ENCODE measurements around the gene TIMM44. TPM values are rescaled to one million over a fixed set of nuclear protein-coding genes. Genes with fewer than 3 reads are reported as not detected.

Gene TIMM44
- total RNA-seq, 2 experiments from 2014 or later: 86.0 to 116 TPM

GRCh38 chr19:7973883-7974282 lies 30.4 kb upstream of the TIMM44 start:
- no peak for DNase-seq (ENCODE audit: low spot score)
- BruUV-seq (replicated peaks): no TSS peak

GRCh38 chr19:7971553-7972520 lies 28.4 kb upstream of the TIMM44 start:
- no peak overlapping the region for H3K4me2 ChIP-seq (ENCODE audit: low read length)
- no peaks in the 10 kb centered on the region for H3K79me2 ChIP-seq (ENCODE audit: insufficient read depth, low read depth, low read length)
- H3K9me2 ChIP-seq (ENCODE audit: insufficient read depth, low read length): no peaks in the 10 kb centered on the region
- no peak overlapping the region for H2AFZ ChIP-seq (ENCODE audit: low read length)
- H3K4me3 ChIP-seq (ENCODE audit: low read depth, low read length, poor library complexity, severe bottlenecking): no peak overlapping the region
- BruUV-seq (replicated peaks): no TSS peak
- H3K36me3 ChIP-seq (ENCODE audit: insufficient read depth, low read length): peaks cover 78% of the 10 kb centered on the region
- ChIA-PET CTCF (ENCODE audit: unreplicated experiment) (interaction anchor here (1.0 kb wide), 1 partner anchor 23 kb away, joined by 4 read pairs; no protein-coding TSS in a partner anchor), POLR2A (no interaction called here)
- intact Hi-C loops (cut with micrococcal nuclease; ENCODE audit: unreplicated experiment): no loop called here
- H3K27ac ChIP-seq (ENCODE audit: low read depth, low read length, poor library complexity, severe bottlenecking): no peak overlapping the region
- no peaks in the 10 kb centered on the region for H4K20me1 ChIP-seq (ENCODE audit: insufficient read depth, low read length)
- no peaks in the 10 kb centered on the region for H3K4me1 ChIP-seq (ENCODE audit: insufficient read depth, low read length, poor library complexity, severe bottlenecking)
- TF ChIP-seq, protein P1, sequence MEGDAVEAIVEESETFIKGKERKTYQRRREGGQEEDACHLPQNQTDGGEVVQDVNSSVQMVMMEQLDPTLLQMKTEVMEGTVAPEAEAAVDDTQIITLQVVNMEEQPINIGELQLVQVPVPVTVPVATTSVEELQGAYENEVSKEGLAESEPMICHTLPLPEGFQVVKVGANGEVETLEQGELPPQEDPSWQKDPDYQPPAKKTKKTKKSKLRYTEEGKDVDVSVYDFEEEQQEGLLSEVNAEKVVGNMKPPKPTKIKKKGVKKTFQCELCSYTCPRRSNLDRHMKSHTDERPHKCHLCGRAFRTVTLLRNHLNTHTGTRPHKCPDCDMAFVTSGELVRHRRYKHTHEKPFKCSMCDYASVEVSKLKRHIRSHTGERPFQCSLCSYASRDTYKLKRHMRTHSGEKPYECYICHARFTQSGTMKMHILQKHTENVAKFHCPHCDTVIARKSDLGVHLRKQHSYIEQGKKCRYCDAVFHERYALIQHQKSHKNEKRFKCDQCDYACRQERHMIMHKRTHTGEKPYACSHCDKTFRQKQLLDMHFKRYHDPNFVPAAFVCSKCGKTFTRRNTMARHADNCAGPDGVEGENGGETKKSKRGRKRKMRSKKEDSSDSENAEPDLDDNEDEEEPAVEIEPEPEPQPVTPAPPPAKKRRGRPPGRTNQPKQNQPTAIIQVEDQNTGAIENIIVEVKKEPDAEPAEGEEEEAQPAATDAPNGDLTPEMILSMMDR (conservative IDR thresholded peaks at IDR 0.05; ENCODE audit: low read length): no peak
- no peak for TF ChIP-seq EZH2phosphoT487 (IDR thresholded peaks at IDR 0.05; ENCODE audit: borderline replicate concordance, low read depth, low read length)
- DNase-seq (ENCODE audit: low spot score): no peak
- H3K9me3 ChIP-seq (ENCODE audit: low read length): no peaks in the 10 kb centered on the region

More at GRCh38 chr19:7973883-7974282, 30.4 kb upstream of the TIMM44 start:
- H3K27ac ChIP-seq (ENCODE audit: low read depth, low read length, poor library complexity, severe bottlenecking): no peak overlapping the region
- no peaks in the 10 kb centered on the region for H3K9me2 ChIP-seq (ENCODE audit: insufficient read depth, low read length)
- peaks cover 78% of the 10 kb centered on the region for H3K36me3 ChIP-seq (ENCODE audit: insufficient read depth, low read length)
- no peak overlapping the region for H3K4me3 ChIP-seq (ENCODE audit: low read depth, low read length, poor library complexity, severe bottlenecking)
- no peaks in the 10 kb centered on the region for H3K79me2 ChIP-seq (ENCODE audit: insufficient read depth, low read depth, low read length)
- no peak overlapping the region for H2AFZ ChIP-seq (ENCODE audit: low read length)
- CTCF ChIA-PET (ENCODE audit: unreplicated experiment): no interaction called here
- POLR2A ChIA-PET: no interaction called here
- H4K20me1 ChIP-seq (ENCODE audit: insufficient read depth, low read length): no peaks in the 10 kb centered on the region
- H3K4me2 ChIP-seq (ENCODE audit: low read length): no peak overlapping the region
- no peaks in the 10 kb centered on the region for H3K4me1 ChIP-seq (ENCODE audit: insufficient read depth, low read length, poor library complexity, severe bottlenecking)
- intact Hi-C loops (cut with micrococcal nuclease; ENCODE audit: unreplicated experiment): no loop called here
- no peak for TF ChIP-seq EZH2phosphoT487 (IDR thresholded peaks at IDR 0.05; ENCODE audit: borderline replicate concordance, low read depth, low read length)
- TF ChIP-seq, protein P1 (conservative IDR thresholded peaks at IDR 0.05; ENCODE audit: low read length): no peak
- H3K9me3 ChIP-seq (ENCODE audit: low read length): no peaks in the 10 kb centered on the region

Measured in OCI-LY7 (cell line).